ENCODE results near the gene MTRR. TPM values are rescaled to one million over a fixed set of nuclear protein-coding genes. Genes with fewer than 3 reads are reported as not detected.
A peak's percentile ranks its signal among the peaks of the same experiment; 100 is the strongest.
"Not testable (repeated sequence)": the region's sequence is repeated elsewhere in the genome, so short reads cannot be mapped to it uniquely, and the experiment has no call there.

Gene MTRR
- total RNA-seq, 1 donor from 2014 or later, result 18.7 TPM

DNA sequence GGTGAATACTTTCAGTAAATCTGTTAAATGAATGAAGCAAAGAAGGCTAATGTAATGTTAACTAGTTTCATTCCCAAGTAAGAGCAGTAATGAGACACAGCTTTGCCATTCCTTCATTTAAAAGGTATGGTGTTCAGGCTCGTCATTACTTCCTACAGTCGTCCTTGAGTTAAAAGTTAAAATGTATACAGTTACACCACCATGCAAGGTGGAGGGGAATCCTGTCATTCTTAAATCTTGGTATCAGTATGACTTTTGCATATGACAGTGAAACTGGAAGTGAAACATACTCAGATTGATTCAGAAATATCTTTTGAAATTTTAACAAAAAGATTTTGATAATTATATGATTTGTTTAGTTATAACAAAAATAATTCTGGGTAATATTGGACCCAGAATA, 25.9 kb downstream of the MTRR start:
- DNase-seq (ENCODE audit: low read depth in 2 of 2), result no peak

DNA sequence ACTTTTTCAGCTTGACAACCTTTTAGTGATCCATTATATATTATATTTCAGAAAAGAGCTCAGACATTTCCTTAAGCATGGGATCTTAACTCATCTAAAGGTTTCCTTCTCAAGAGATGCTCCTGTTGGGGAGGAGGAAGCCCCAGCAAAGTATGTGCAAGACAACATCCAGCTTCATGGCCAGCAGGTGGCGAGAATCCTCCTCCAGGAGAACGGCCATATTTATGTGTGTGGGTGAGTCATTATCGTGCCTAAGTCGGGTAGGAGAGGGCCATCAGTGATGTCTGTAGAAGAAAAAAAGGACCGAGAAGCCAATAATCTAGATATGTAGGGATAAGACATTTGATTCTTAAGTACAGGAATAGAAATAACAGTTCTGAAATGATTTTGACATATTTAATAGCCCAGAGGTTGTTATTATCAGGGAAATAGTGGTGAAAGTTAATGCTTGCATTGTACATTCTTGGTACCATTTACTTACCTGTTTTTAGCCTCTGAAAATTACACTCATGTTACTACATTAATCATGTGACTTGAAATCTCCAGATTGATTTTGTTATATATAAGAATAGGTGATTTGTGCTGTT, 28.2 kb downstream of the MTRR start:
- peak; percentile 34 to 37 for DNase-seq (ENCODE audit: low read depth in 2 of 2)

DNA sequence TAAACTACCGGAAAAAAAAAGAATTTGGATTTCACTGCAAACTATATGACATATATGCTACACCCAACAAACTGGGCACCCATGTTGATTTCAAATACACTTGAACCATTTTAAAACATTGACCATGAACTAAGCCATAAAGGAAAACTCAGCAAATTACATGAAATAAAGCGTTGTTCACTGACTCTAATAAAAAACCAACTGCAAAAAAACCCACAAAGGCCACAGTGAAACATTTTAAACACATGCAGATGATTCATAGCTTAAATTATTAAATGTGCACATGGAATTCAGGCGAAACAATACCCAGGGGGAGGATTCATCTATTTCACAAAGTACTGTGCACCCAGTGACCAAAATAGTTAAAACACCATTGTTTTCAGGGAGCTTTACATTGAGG, 33.3 kb downstream of the MTRR start:
- DNase-seq (ENCODE audit: low read depth in 2 of 2), result no peak

DNA sequence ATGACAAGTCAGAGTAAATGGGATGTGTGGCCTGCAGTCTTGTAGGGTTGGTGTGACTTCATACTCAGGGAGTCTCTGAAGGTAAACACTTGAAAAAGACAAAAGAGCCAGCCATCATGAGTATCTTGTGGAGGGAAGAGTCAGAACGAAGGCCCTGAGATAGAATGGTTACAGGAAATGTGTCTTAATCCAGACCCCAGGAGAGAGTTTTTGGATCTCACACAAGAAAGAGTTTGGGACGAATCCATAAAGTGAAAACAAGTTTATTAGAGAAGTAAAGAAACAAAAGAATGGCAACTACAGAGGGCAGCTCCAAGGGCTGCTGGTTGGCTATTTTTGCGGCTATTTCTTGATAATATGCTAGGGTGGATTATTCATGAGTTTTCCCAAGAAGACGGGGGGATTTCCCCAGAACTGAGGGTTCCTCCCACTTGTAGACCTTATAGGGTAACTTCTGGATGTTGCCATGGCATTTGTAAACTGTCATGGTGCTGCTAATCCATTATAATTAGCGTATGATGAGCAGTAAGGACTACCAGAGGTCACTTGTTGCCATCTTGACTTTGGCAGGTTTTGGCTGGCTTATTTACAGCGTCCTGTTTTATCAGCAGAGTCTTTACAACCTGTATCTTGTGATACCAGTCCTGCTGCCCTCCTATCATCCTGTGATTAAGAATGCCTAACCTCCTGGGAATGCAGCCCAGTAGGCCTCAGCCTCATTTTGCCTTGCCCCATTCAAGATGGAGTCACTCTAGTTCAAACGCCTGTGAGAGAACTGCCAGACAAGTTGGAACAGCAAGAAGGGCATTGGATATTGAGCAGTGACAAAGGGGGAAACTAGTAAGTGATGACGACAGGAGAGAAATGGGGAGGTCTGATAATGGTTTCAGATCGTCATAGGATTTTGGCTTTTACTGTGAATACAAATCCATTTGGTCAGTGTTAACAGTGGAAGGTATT, 34.0 kb downstream of the MTRR start:
- DNase-seq (ENCODE audit: low read depth in 2 of 2), result no peak

DNA sequence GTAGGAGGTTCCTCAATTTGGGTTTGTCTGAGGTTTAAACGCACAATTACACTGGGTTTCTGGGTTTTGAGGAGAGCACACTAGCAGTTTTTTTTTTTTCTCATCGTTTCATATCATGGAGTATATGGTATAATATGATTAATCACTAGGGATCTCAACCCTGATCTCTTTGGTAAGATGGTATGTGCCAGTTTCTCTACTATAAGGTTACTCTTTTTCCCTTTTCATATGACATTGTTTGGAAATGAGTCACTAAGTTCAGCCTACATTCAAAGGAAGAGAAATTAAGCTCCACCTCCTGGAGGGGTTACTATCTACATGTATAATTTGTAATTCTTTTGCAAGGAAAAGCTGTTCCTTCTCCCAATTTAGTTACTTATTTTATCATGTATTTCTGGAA, 35.2 kb downstream of the MTRR start:
- peak; percentile 16 to 64 for DNase-seq (ENCODE audit: low read depth in 2 of 2)

DNA sequence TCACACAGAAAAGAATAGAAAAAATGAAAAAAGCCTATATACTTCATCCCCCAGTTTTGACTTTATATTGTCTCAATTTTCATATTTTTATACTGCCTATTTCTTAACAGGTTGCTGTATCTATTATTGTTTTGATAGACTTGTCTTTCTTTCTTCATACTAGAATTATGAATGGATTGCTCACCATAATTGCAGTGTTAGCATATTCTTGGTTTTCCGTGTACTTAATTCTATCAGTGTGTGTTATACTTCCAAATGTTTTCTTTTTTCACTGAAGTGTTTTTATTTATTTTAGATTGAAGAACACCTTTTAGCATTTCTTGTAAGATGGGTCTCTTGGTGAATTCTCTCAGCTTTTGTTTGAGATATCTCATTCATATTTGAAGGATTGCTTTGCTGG, 38.7 kb downstream of the MTRR start:
- no peak for DNase-seq (ENCODE audit: low read depth in 2 of 2)

DNA sequence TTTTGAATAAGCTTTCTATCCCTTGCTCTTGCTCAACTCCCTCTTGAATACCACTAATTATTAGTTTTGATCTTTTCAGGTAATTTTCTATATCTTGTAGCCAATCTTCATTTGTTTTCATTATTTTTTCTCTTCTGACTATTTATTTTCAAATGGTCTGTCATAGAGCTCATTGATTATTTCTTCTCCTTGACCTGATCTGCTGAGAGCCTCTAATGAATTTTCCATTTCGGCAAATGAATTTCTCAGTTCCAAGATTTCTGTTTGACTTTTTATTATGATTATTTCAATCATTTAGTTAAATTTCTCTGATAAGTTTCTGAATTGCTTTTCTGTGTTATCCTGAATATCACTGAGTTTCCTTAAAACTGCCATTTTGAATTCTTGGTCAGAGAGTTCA, 39.4 kb downstream of the MTRR start:
- DNase-seq (ENCODE audit: low read depth in 2 of 2), result no peak

DNA sequence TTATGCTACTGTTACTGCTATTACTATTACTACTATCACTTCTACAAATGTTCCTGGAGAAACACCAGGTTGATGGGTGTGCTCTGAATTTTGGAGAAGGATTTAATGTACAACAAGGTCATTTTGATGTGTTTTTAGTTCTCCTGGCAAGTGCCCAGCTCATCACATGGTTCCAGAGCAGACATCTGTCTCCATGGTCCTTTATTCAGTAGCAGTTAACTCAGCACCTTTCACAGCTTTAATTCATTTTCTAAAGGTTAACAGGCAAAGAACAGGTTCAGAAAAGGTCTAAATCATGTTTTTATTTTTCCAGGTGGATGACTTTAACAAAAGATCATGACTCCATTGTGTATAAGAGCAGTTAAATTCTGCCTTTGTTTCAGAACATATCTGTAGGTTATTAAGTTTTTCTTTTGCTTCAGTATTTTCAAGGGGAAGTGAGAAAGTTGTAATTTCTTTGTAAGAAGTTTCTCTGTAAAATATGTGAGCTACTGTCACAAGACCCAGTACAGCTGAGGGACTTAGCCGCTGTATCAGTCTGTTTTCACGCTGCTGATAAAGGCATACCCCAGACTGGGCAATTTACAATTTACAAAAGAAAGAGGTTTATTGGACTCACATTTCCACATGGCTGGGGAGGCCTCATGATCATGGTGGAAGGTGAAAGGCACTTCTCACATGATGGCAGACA, 41.9 kb downstream of the MTRR start:
- DNase-seq (ENCODE audit: low read depth in 2 of 2), result peak in 1 of 2 donors; percentile 5

DNA sequence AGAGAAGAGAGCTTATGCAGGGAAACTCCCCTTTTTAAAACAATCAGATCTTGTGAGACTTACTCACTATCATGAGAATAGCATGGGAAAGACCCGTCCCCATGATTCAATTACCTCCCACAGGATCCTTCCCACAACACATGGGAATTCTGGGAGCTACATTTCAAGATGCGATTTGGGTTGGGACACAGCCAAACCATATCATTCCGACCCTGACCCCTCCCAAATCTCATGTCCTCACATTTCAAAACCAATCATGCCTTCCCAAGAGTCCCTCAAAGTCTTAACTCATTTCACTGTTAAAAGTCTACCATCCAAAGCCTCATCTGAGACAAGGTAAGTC, 42.5 kb downstream of the MTRR start:
- not testable (repeated sequence) for DNase-seq (ENCODE audit: low read depth in 2 of 2)

DNA sequence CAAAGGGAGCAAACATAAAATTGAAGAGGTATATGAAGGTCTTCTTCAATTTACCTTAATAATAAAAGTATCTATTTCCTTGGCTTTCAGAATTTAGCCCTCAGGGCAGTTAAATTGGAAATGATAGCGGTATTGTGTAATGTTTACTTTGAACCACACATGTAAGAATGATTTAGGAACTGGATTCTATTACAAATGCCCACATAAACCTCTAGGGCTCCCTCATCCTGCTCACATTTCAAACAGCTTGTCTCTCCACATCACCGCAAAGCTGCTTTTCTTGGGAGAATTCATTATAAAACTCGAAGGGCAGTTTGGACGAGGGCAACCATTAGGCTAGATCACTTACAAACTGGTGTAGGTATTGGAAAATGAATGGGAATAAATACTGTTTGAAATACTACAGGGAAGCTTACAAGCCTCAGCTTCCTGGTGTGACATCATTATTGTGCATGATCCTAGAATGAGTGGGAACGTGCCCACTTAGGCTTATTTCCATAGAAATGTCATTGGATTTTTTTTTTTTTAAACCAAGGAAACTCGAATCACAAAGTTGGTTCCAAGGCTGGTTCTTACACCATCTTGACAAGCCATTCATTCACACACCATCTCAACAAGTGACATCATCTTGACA, 47.3 kb downstream of the MTRR start:
- no peak for DNase-seq (ENCODE audit: low read depth in 2 of 2)

DNA sequence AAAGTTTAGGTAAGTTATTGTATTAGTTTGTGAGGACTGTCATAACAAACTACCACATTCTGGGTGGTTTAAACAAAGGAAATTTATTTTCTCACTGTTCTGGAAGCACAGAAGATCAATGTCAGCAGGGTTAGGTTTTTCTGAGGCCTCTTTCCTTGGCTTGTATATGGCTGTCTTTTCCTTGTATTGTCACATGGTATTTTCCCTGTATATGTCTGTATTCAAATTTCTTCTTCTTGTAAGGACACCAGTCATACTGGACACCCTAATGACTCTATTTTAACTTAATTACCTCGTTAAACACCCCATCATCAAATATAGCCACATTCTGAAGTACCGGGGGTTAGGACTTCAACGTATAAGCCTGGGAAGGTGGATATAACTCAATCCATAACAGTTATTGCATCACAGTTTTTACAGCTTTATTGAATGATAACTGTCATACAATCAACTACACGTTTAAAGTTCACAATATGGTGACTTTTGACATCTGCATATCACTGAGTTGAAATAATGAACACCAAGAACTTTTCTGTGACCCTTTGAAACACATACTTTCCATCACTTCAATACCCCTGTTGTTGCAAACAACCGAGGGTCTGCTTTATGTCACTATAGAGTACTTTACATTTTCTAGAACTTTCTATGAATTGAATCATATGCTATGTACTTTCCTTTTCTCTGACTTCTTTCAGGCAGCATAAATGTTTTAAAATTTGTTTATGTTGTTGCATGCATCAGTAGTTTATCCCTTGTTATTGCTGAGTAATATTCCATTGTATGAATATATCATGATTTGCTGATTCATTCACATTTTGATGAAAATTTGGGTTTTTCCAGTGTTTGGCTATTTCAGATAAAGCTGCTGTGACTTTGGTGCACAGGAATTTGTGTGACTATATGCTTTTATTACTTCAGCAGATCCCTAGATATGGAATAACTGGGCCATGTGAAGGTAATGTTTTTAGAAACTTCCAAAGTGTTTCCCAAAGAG, 48.5 kb downstream of the MTRR start:
- DNase-seq (ENCODE audit: low read depth in 2 of 2), result no peak

DNA sequence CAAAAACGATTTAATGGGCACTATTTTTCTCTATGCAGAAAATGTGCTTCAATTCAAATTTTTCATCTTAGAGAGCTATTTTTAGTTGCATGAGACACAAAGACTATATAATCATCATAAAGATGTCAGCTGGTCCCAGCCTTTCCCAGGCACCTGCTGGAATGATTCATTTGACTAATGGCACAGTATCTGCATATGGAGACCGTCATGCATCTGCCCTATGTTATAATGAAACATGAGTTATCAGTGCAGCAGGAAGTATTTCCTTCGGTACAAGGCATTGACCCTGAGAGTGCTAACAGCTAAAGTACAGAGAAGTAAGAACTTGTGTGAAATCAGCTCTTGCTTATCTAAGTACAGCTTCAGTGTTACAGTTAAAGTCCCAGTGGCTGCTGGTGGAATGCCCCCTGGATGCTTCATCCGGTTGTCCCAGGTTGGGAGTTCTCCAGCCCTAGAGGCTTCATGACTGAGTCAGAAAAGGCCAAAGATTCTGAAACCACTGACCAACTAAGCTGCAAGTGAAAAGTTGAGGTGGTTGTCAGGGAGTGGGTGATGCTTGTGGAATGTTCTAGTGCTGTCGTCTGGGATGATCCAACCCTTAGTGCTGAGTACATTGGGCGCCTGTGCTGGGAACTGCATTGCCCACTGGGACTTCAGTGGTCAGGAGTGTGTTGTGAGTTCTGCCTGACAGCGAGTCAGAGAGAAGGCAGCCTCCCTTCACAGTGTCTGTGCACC, 57.2 kb downstream of the MTRR start:
- peak in 1 of 2 donors; percentile 1 for DNase-seq (ENCODE audit: low read depth in 2 of 2)

DNA sequence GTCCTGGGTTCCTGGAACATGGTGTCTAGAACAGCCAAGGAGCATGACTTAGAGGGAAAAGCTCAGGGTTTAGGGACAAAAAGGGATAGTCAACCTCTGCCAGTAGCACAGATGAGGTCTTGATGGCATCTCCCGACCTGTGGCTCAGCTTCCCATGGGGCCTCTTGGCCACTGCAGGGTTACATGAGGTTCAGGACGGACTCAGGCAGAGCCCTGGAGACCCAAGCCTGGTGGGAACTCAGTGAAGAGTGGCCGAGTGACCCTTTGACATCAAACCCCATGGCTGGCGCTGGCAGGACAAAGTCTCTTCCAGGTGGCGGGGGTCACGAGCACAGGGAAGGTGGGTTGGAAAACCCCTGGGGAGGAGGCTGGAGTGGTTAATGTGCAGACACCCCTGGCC, 57.8 kb downstream of the MTRR start:
- DNase-seq (ENCODE audit: low read depth in 2 of 2), result no peak

DNA sequence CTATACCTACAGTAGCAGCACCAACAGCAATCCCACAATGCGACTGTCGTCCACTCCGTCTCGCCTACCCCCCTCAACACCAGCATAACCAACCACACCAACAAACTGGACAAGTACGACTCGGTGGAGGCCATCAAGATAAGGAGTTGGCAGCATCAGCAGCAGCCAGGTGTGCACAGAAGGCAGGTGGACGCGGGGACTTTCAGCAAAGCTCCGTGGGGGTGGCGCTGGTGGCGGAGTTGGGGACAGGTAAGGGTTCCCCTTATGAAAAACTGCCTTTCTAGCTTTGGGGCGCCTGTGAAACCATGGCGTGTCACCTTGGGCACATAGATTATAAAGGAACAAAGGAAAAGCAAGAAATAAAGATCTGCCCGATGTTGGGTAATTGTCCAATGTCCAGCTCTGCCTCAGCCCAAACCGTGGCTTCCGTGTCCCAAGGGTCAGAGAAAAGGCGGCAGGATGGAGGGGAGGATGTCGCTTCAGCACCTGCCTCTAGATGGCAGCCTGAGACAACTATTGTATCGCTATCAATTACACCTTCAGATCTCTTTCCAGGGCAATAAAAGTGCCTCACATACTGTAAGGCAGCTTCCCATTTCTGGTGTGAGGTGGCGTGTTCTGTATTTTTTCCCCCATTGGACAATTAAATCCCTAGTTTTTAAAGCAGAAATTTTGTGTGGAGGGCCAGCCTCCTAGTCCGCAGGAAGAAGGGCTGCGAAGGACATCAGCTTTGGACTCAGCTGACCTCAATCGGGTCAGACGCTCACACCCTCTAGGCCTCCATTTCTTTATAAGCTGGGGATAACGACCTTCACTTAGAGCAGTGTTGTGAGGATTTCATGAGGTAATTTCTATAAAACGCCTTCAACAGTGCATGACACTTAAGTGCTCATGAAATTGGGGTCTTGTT, 58.8 kb downstream of the MTRR start:
- DNase-seq (ENCODE audit: low read depth in 2 of 2), result peak; percentile 54 to 62

DNA sequence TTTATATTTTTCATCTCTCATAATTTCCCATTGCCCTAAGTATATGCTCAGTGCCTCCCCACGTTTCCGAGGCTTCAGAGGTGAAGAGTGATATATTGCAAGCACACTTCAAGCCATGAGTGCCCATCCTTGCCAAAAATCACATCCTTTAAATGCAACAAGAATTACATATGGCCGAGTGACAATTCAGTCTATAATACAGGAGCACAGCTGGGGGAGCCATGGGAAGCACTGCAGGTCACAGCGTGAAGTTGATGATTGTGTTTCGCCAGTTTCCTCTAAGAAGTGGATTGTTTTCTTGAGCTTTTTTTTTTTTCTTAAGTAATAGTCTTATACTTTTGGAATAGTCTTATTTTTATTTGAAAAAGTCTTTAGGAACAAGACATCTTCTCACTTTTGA, 61.1 kb downstream of the MTRR start:
- DNase-seq (ENCODE audit: low read depth in 2 of 2), result no peak

DNA sequence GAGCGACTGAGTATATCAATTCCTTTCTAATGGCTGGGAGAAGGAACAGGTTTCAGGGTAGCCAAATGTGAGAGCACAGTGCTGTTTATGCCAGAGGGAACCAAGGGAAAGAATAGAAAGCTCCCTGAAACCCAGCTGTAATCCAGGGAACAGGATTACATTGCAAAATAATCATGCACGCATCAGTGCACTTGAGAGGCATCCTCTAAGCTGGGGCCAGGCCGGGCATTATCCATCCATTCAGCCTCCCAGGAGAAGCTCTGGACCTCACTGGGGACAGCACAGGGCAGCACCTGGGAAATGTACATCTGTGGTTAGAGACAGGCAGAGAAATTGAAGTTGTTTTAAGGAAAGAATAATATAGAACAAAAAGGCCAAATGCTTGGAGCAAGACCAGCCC, 72.7 kb downstream of the MTRR start:
- DNase-seq (ENCODE audit: low read depth in 2 of 2), result no peak

DNA sequence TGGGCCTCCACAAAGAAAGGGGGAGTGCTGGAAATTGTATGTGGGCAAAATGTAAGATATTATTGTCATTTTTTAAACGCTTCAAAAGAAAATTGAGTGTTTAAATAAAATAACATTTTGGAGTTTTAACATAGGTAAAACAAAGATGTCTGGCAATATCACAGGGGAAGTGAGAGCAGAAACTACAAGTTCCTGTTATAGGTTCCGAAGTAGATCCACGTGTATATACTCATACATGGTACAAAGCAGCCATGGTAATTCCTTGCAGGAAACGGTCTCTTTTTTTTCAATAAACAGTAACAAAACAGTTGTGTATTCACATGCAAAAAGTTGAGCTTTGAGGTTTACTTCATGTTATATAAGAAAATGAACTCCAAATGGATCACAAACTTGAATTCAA, 78.4 kb downstream of the MTRR start:
- no peak for DNase-seq (ENCODE audit: low read depth in 2 of 2)

Data from lung microvascular endothelial cell (primary cell).